ENCODE data around the gene SIRPD.
"Not testable (repeated sequence)": the region's sequence is repeated elsewhere in the genome, so short reads cannot be mapped to it uniquely, and the experiment has no call there.

SIRPD gene

DNA sequence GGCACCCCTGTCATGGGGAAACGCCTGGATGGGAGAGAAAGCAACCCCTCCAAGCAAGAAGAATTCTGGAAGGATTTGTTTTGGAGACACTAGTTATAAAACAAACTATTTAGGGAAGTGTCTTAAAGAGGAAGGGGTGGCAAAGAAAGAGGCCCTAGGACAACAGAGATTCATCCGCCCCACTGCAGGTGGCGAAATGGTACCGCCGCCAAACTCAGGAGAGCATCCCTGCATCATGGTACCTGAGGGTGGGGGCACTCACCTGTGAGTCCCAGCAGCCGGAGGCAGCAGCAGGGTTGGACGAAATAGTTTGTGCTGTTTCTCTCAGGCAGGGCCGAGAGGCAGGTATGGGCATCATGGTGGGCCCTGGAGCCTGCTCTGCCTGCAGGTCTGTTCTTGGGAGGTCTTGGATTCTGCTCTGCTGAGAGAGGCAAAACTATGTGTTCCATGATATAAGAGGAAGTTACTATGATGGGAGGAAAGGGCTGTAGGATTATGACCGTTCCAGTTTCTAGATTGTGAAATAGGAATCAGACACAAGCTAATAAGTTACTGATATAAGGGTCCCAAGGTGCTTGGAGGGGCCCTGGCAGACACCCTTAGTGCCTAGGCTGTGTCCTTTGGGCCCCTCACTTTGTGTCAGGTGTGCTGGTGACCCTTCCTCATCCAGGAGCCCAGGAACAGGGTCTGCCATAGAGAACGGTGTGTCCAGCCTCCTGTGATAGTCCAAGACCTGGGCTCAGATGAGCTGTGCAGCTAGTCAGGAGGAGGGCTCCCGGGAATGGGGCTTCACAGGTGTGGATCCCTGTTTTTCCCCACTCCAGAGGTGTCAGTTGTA is 20.4 kb downstream of the SIRPD start:
- DNase-seq = no peak

GRCh38 chr20:1535420-1536175 is 21.9 kb downstream of the SIRPD start:
- DNase-seq = no peak

GRCh38 chr20:1534526-1534925 is 23.0 kb downstream of the SIRPD start:
- no peak for DNase-seq

- DNase-seq = peak; percentile 8
Measured at GRCh38 chr20:1533059-1533458, 24.4 kb downstream of the SIRPD start.

DNA sequence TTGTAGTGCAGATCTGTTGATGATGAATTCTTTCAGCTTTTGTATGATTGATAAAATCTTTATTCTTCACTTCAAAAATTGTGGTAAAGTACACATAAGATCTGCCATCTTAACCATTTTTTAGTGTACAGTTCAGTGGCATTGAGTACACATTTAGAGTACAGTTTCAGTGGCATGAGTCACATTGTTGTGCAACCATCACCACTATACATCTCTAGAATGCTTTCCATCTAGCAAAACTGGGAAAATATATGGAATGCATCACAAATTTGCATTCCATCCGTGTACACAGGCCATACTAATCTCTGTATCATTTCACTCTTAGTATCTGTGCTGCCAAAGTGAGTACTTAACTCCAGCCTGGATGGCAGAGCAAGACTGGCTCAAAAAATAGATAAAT is 28.7 kb downstream of the SIRPD start:
- DNase-seq = no peak

DNA sequence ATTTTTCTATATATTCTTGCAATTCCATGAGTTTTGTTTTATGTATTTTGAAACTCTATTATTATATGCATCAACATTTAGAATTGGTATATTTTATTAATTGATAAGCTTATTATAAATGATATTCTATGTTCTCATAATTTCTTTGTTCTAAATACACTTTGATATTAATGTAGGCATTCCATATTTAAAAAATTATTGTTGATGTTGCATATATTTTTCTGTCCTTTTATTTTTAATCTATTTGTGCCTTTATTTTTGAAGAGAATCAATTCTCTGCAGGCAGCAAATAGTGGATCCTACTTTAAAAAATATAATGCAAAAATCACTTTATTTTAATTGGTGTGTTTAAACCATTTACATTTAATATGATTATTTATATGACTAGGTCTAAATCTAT is 29.6 kb downstream of the SIRPD start:
- no peak for DNase-seq

GRCh38 chr20:1526896-1527295 is 30.6 kb downstream of the SIRPD start:
- DNase-seq = no peak

DNA sequence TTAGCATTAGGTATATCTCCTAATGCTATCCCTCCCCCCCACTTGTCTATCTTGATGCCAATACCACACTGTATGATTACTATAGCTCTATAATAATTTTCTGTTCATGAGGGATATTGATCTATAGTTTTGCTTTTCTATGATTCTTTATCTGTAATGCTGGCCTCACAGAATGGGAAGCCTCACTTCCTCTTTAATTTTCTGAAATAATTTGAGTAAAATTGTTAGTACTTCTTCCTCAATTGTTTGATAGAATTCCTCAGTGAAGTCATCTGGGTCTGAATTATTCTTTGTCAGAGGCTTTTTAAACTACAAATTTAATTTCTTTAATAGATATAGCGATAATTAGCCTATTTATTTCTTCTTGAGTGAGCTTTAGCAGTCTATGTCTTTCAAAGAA is 31.2 kb downstream of the SIRPD start:
- DNase-seq = no peak

DNA sequence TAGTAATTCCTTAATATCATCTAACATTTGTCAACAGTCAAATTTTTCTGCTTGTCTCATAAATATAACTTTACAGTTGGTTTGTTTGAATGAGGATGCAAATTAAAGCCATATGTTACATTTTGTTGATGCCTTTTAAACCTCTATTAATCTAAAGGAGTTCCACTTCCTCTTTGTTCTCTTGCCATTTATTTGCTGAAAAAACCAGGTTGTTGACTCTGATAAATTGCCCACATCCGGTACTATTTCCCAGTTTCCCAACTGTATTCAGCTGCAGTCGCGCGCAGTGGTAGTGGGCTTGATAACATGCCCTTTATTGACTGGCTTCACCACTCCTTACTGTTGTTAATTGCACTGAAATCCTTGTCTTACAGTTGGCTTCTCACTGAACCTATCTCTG is 33.5 kb downstream of the SIRPD start:
- DNase-seq = no peak

- DNase-seq = no peak
Measured at GRCh38 chr20:1517010-1517409, 40.5 kb downstream of the SIRPD start.

DNA sequence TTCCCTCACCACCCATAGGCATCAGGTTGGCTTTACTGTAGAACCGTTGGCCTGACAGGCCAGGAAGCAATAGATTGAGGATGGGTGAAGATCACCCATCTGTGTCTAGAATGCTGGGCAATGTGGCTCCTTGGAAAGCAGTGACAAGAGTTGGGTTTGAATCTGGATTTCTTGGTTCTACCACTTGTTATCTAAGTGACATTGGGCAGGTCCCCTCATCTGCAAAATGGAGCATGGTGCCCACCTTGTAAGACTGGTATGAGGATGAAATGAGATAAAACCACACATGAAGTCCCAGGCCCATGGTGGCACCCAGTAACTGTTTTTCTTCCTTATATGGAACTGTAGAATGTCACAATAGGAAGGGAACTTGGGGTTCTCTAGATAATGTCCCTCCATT is 43.7 kb downstream of the SIRPD start:
- no peak for DNase-seq

GRCh38 chr20:1509237-1509636 is 48.3 kb downstream of the SIRPD start:
- DNase-seq = peak; percentile 34

DNA sequence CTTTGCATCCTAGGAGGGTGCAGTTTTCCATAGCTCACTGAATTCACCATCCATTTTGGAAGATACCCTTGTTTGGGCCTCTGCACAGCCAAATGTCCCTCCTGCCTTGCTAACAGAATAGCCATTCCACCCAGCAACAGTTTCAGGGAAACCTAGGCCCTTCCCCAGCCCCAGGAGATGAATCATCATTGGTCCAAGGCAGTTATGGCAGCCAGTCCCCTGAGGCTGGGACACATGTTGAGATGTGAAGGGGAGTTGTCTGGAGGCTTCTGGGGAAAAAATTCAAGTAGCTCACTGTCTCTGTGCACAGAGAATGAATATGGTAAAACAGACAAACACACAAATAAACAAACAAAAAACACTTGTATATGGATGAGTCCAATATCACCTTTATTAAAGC is 48.9 kb downstream of the SIRPD start:
- no peak for DNase-seq

DNA sequence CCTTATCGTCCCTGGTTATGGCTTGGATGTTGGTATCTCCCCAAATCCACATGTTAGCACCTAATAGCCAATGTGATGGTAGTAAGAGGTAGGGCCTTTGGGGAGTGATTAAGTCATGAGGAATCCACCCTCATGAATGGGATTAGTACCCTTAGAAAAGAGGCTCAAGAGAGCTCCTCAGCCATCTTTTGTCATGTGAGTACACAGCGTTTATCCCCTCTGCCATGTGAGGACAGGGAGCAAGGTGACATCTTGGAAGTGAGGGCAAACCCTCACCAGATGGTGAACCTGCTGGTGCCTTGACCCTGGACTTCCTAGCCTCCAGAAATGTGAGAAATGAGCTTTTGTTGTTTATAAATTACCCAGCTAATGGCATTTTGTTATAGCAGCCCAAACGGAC is 50.2 kb downstream of the SIRPD start:
- no peak for DNase-seq

GRCh38 chr20:1505871-1506270 is 51.6 kb downstream of the SIRPD start:
- DNase-seq = no peak

- no peak for DNase-seq
Measured at GRCh38 chr20:1505361-1505760, 52.1 kb downstream of the SIRPD start.

GRCh38 chr20:1503564-1504227 is 53.8 kb downstream of the SIRPD start:
- DNase-seq = peak; percentile 79

GRCh38 chr20:1500496-1500895 is 57.0 kb downstream of the SIRPD start:
- DNase-seq = no peak

DNA sequence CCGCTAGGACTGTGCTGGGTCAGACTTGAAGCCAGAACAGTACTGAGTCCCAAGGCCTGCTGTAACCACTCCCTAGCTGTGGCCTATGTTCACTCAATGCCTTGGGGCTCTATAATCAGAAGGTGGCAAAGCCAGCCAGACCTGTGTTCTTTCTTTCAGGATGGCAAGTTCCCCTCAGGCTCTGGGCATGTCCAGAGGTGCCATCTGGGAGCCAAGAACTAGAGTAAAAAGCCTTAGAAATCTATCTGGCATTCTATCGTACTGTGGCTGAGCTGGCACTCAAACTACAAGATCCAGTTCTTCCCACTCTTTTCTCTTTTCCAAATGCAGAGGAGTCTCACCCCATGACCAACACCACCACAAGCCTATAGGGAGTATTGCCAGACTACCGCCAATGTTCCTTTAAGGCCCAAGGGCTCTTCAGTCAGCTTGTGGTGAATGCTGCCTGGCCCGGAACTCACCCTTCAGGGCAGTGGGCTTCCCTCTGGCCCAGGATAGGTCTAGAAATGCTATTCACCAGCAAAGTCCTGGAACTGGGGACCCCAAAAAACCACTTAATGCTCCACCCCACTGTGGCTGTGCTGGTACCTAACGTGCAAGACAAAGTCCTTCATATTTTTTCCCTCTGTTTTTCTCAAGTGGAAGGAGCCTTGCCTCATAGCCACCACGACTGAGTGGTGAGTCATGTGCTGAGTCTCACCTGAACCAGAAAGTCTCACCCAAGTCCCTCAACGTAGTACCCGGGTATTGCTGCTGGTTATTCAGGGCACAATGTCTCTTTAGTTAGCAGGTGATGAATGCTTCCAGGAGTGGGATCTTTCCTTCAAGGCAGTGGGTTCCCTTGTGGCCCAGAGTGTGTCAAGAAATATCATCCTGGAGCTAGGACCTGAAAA is 57.7 kb downstream of the SIRPD start:
- no peak for DNase-seq

- DNase-seq = not testable (repeated sequence)
Measured at GRCh38 chr20:1497371-1497770, 60.1 kb downstream of the SIRPD start.

DNA sequence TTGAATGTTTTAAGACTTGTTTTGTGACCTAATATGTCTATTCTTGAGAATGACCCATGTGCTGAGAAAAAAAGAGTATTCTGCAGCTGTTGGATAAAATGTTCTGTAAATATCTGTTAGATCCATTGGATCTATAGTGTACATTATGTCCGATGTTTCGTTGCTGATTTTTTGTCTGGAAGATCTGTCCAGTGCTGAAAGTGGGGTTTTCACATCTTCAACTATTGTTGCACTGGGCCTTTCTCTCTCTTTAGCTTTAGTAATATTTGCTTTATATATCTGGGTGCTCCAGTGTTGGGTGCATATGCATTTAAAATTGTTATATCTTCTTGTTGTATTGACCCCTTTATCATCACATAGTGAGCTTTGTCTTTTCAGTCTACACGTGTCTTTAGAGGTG is 60.6 kb downstream of the SIRPD start:
- DNase-seq = no peak

GRCh38 chr20:1494436-1494835 is 63.1 kb downstream of the SIRPD start:
- DNase-seq = no peak

- DNase-seq = no peak
Measured at GRCh38 chr20:1493536-1493935, 64.0 kb downstream of the SIRPD start.
